ENCODE data around the gene ABRAXAS1.
"Not testable (repeated sequence)": the region's sequence is repeated elsewhere in the genome, so short reads cannot be mapped to it uniquely, and the experiment has no call there.

Gene ABRAXAS1

GRCh38 chr4:83498187-83498586 lies 13.3 kb upstream of the ABRAXAS1 start:
- H3K4me1 ChIP-seq (ENCODE audit: control insufficient read depth, insufficient read depth, low read length, unreplicated experiment) = no peaks in the 10 kb centered on the region

GRCh38 chr4:83496085-83496917 lies 11.4 kb upstream of the ABRAXAS1 start:
- H3K79me2 ChIP-seq (ENCODE audit: control insufficient read depth, insufficient read depth, low read length, unreplicated experiment); H2AFZ ChIP-seq (ENCODE audit: low read length, unreplicated experiment); H3K27me3 ChIP-seq (ENCODE audit: insufficient read depth, low read length); H3K36me3 ChIP-seq (ENCODE audit: insufficient read depth, low read length); H3K4me3 ChIP-seq (ENCODE audit: low read depth, low read length); H3K4me1 ChIP-seq (ENCODE audit: control insufficient read depth, insufficient read depth, low read length, unreplicated experiment); H3K27ac ChIP-seq (ENCODE audit: low read depth, low read length): not testable (repeated sequence)

More at GRCh38 chr4:83498187-83498586, 13.3 kb upstream of the ABRAXAS1 start:
- Histone ChIP-seq H3K36me3 (ENCODE audit: insufficient read depth, low read length) (no peaks in the 10 kb centered on the region), H3K79me2 (ENCODE audit: control insufficient read depth, insufficient read depth, low read length, unreplicated experiment) (no peaks in the 10 kb centered on the region), H3K4me3 (ENCODE audit: low read depth, low read length) (no peak overlapping the region), H2AFZ (ENCODE audit: low read length, unreplicated experiment) (no peak overlapping the region), H3K27me3 (ENCODE audit: insufficient read depth, low read length) (no peaks in the 10 kb centered on the region), H3K27ac (ENCODE audit: low read depth, low read length) (no peak overlapping the region)

- Histone ChIP-seq H3K4me3 (ENCODE audit: low read depth, low read length) (no peak overlapping the region), H2AFZ (ENCODE audit: low read length, unreplicated experiment) (no peak overlapping the region), H3K79me2 (ENCODE audit: control insufficient read depth, insufficient read depth, low read length, unreplicated experiment) (no peaks in the 10 kb centered on the region), H3K27ac (ENCODE audit: low read depth, low read length) (no peak overlapping the region), H3K27me3 (ENCODE audit: insufficient read depth, low read length) (no peaks in the 10 kb centered on the region), H3K4me1 (ENCODE audit: control insufficient read depth, insufficient read depth, low read length, unreplicated experiment) (no peaks in the 10 kb centered on the region), H3K36me3 (ENCODE audit: insufficient read depth, low read length) (no peaks in the 10 kb centered on the region)
Observed at GRCh38 chr4:83490876-83491450, 6.1 kb upstream of the ABRAXAS1 start.

GRCh38 chr4:83489711-83490326 lies 4.9 kb upstream of the ABRAXAS1 start:
- H3K27me3 ChIP-seq (ENCODE audit: insufficient read depth, low read length) = no peaks in the 10 kb centered on the region
- H3K4me3 ChIP-seq (ENCODE audit: low read depth, low read length) = no peak overlapping the region
- no peaks in the 10 kb centered on the region for H3K79me2 ChIP-seq (ENCODE audit: control insufficient read depth, insufficient read depth, low read length, unreplicated experiment)
- no peaks in the 10 kb centered on the region for H3K36me3 ChIP-seq (ENCODE audit: insufficient read depth, low read length)
- H3K27ac ChIP-seq (ENCODE audit: low read depth, low read length) = no peak overlapping the region
- H2AFZ ChIP-seq (ENCODE audit: low read length, unreplicated experiment) = peak overlapping the region; percentile 63
- H3K4me1 ChIP-seq (ENCODE audit: control insufficient read depth, insufficient read depth, low read length, unreplicated experiment) = peaks cover 5% of the 10 kb centered on the region

DNA sequence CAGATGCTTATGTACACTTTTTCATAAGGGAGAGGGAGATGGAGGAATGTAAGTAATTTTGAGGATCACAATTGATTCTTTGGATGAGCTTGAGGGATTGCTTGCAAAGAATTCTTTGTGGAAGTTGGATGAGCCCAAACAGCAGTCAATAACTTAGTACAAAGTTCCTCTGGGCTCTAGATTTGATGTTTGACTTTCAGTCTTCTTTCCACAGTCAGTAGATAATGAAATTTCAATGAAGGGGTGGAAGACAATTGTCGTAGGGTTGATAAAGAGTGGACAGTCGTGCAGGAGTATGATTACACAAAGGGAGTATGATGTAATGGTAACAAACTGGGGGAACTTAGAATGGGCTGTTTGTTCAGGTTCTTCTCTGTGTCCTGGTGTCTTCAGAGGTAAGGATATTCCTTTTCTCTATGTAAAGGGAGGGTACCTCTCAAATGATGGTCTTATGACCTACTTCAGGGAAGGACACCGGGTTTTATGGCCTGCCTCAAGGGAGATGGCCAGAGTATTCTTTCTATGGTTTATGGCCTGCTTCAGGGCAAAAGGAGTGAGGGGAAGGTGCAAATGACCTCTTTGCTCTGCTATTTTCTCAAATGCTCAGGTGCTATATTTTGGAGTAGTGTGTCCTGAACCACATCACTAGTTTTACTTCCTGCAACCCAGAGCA lies 1.7 kb upstream of the ABRAXAS1 start:
- H3K79me2 ChIP-seq (ENCODE audit: control insufficient read depth, insufficient read depth, low read length, unreplicated experiment) = peaks cover 2% of the 10 kb centered on the region
- H3K27ac ChIP-seq (ENCODE audit: low read depth, low read length) = no peak overlapping the region
- no peak overlapping the region for H3K4me3 ChIP-seq (ENCODE audit: low read depth, low read length)
- H3K27me3 ChIP-seq (ENCODE audit: insufficient read depth, low read length) = no peaks in the 10 kb centered on the region
- H3K4me1 ChIP-seq (ENCODE audit: control insufficient read depth, insufficient read depth, low read length, unreplicated experiment) = peaks cover 8% of the 10 kb centered on the region
- H2AFZ ChIP-seq (ENCODE audit: low read length, unreplicated experiment) = no peak overlapping the region
- no peaks in the 10 kb centered on the region for H3K36me3 ChIP-seq (ENCODE audit: insufficient read depth, low read length)

DNA sequence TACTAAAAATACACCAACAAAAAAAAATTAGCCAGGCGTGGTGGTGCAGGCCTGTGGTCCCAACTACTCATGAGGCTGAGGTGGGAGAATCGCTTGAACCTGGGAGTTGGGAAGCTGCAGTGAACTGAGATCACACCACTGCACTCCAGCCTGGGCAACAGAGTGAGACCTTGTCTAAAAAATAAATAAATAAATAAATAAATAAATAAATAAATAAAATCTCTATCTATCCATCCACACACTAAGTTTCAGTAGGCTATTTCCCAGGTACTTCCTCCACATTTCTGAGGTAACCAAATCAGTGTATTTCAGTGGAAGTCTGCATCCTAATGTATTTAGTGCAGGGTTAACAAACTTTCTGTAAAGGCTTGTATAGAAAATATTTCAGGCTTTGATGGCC lies 10.9 kb downstream of the ABRAXAS1 start:
- Histone ChIP-seq H3K4me1 (ENCODE audit: control insufficient read depth, insufficient read depth, low read length, unreplicated experiment) (no peaks in the 10 kb centered on the region), H2AFZ (ENCODE audit: low read length, unreplicated experiment) (no peak overlapping the region), H3K4me3 (ENCODE audit: low read depth, low read length) (no peak overlapping the region), H3K27me3 (ENCODE audit: insufficient read depth, low read length) (no peaks in the 10 kb centered on the region), H3K36me3 (ENCODE audit: insufficient read depth, low read length) (peaks cover 9% of the 10 kb centered on the region), H3K27ac (ENCODE audit: low read depth, low read length) (no peak overlapping the region), H3K79me2 (ENCODE audit: control insufficient read depth, insufficient read depth, low read length, unreplicated experiment) (no peaks in the 10 kb centered on the region)

GRCh38 chr4:83473423-83473822 lies 11.5 kb downstream of the ABRAXAS1 start:
- Histone ChIP-seq H3K27me3 (ENCODE audit: insufficient read depth, low read length) (no peaks in the 10 kb centered on the region), H3K4me1 (ENCODE audit: control insufficient read depth, insufficient read depth, low read length, unreplicated experiment) (no peaks in the 10 kb centered on the region), H3K79me2 (ENCODE audit: control insufficient read depth, insufficient read depth, low read length, unreplicated experiment) (no peaks in the 10 kb centered on the region), H3K27ac (ENCODE audit: low read depth, low read length) (no peak overlapping the region), H3K36me3 (ENCODE audit: insufficient read depth, low read length) (peaks cover 9% of the 10 kb centered on the region), H2AFZ (ENCODE audit: low read length, unreplicated experiment) (no peak overlapping the region), H3K4me3 (ENCODE audit: low read depth, low read length) (no peak overlapping the region)

GRCh38 chr4:83456184-83456501 lies 28.8 kb downstream of the ABRAXAS1 start:
- peak overlapping the region; percentile 40 for H2AFZ ChIP-seq (ENCODE audit: low read length, unreplicated experiment)
- peaks cover 35% of the 10 kb centered on the region for H3K36me3 ChIP-seq (ENCODE audit: insufficient read depth, low read length)
- H3K27me3 ChIP-seq (ENCODE audit: insufficient read depth, low read length) = no peaks in the 10 kb centered on the region
- H3K79me2 ChIP-seq (ENCODE audit: control insufficient read depth, insufficient read depth, low read length, unreplicated experiment) = peaks cover 58% of the 10 kb centered on the region
- peak overlapping the region; percentile 37; the same call in 1 of the 2 replicates for H3K27ac ChIP-seq (ENCODE audit: low read depth, low read length)
- H3K4me1 ChIP-seq (ENCODE audit: control insufficient read depth, insufficient read depth, low read length, unreplicated experiment) = peaks cover 23% of the 10 kb centered on the region
- H3K4me3 ChIP-seq (ENCODE audit: low read depth, low read length) = peak overlapping the region; percentile 85

DNA sequence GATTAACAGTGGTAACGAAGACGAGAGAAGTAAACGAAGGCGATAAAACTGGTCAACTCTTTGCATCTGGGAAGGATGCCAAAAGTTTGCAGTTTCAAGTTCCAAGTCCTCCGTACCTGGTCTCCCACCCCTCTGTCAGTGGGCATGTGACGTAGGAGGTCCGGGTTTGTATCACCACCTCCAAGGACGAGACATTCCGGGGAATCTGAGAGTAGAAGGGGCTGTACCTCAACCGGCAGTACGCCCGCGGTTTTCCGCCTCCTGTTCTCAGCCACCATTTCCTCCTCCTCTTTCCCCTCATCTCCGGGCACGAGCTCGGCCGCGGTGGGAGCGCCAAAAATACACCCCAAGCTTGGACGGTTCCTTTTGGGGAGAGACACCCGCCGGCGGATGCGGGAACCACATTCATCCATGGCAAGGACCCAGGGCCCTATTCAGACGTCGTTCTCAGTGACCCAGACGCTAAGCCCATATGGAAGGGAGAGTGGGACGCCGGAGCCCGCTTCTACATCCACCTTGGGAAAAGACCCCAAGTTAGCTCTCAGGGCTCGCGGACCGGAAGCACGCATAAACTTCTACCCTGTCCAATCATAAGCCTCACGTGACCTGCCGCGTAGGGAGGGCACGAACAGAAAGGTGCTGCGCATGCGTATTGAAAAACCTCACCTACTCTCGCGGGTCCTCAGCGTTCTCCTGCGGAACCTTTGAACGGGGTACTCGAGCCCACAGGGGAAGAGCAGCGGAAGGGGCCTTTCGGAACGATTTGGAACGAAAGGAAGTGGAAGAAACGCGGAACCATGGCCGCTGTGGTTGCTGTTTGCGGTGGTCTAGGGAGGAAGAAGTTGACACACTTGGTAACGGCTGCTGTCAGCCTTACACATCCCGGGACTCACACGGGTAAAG lies 29.4 kb downstream of the ABRAXAS1 start, which contains the start of the genes HELQ and MRPS18C:
Gene HELQ (minus strand): TSS at position 543 of the 903 bp plus-strand sequence. CDS start 130 bp downstream, at position 413.
Gene MRPS18C (plus strand): TSS at position 778 of the 903 bp plus-strand sequence. CDS start 20 bp downstream, at position 798.
- peaks cover 58% of the 10 kb centered on the region for H3K79me2 ChIP-seq (ENCODE audit: control insufficient read depth, insufficient read depth, low read length, unreplicated experiment)

DNA sequence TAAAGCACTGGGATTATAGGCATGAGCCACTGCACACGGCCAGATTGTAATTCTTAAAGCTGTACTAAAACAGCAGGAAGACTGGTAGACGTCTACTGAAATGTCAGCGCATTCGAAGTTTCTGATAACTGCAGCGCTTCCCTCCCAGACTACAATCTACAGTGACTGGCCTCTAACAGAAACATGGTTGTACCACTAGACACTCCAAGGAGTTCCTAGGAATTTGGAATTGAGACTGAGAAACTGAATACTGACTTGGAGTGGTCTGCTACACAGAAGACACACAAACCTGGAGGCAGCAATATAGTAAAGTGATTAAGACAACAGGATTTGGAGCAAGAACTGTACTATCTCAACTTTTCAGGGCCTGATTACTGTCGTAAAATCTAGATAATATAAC lies 30.2 kb downstream of the ABRAXAS1 start:
- Histone ChIP-seq H3K79me2 (ENCODE audit: control insufficient read depth, insufficient read depth, low read length, unreplicated experiment) (peaks cover 58% of the 10 kb centered on the region), H3K27me3 (ENCODE audit: insufficient read depth, low read length) (no peaks in the 10 kb centered on the region), H3K4me3 (ENCODE audit: low read depth, low read length) (peak overlapping the region; percentile 85), H3K36me3 (ENCODE audit: insufficient read depth, low read length) (peaks cover 27% of the 10 kb centered on the region), H3K4me1 (ENCODE audit: control insufficient read depth, insufficient read depth, low read length, unreplicated experiment) (peaks cover 23% of the 10 kb centered on the region), H2AFZ (ENCODE audit: low read length, unreplicated experiment) (peak overlapping the region; percentile 85), H3K27ac (ENCODE audit: low read depth, low read length) (peak overlapping the region; percentile 93)

More for the DNA sequence above, 29.4 kb downstream of the ABRAXAS1 start, which contains the start of the genes HELQ and MRPS18C:
- H2AFZ ChIP-seq (ENCODE audit: low read length, unreplicated experiment) = peak within 1 kb of the TSS; percentile 85
- no peaks in the 10 kb centered on the region for H3K27me3 ChIP-seq (ENCODE audit: insufficient read depth, low read length)
- peaks cover 23% of the 10 kb centered on the region for H3K4me1 ChIP-seq (ENCODE audit: control insufficient read depth, insufficient read depth, low read length, unreplicated experiment)
- H3K27ac ChIP-seq (ENCODE audit: low read depth, low read length) = peak within 1 kb of the TSS; percentile 93
- peaks cover 31% of the 10 kb centered on the region for H3K36me3 ChIP-seq (ENCODE audit: insufficient read depth, low read length)
- H3K4me3 ChIP-seq (ENCODE audit: low read depth, low read length) = peak within 1 kb of the TSS; percentile 85
